Neural progenitor cell (in vitro differentiated cells): ENCODE data around the gene NCF4.

Experiments used
- EZH2 ChIP-seq: fragments of 200-600 bp; sonication (generic); IDR thresholded peaks from 2 replicates; pipeline ENCODE4 v1.6.1; 2017; ENCODE audit warnings: antibody characterized with exemption, mild to moderate bottlenecking, moderate library complexity
- EZH2phosphoT487 ChIP-seq: fragments of 200-600 bp; sonication (generic); IDR thresholded peaks from 2 replicates; pipeline ENCODE4 v1.6.1; 2017; ENCODE audit warnings: antibody characterized with exemption
- TF ChIP-seq, protein P1 (sequence below): fragments of 200-600 bp; sonication (generic); IDR thresholded peaks from 2 replicates; pipeline ENCODE4 v1.5.1; 2017; ENCODE audit warnings: antibody characterized with exemption, mild to moderate bottlenecking

GRCh38 chr22:36811094-36811800 lies 49.6 kb upstream of the NCF4 start:
- TF ChIP-seq, protein P1, sequence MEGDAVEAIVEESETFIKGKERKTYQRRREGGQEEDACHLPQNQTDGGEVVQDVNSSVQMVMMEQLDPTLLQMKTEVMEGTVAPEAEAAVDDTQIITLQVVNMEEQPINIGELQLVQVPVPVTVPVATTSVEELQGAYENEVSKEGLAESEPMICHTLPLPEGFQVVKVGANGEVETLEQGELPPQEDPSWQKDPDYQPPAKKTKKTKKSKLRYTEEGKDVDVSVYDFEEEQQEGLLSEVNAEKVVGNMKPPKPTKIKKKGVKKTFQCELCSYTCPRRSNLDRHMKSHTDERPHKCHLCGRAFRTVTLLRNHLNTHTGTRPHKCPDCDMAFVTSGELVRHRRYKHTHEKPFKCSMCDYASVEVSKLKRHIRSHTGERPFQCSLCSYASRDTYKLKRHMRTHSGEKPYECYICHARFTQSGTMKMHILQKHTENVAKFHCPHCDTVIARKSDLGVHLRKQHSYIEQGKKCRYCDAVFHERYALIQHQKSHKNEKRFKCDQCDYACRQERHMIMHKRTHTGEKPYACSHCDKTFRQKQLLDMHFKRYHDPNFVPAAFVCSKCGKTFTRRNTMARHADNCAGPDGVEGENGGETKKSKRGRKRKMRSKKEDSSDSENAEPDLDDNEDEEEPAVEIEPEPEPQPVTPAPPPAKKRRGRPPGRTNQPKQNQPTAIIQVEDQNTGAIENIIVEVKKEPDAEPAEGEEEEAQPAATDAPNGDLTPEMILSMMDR: no peak
- TF ChIP-seq EZH2phosphoT487 (no peak), EZH2 (no peak)
